Activated gamma-delta T cell (primary cell): ENCODE results near the gene ARMC9.

ENCODE experiments used
- DNase-seq: peaks from one replicate; lab custom pipeline; 2025; lab: John Stamatoyannopoulos, UW

ARMC9 gene

DNA sequence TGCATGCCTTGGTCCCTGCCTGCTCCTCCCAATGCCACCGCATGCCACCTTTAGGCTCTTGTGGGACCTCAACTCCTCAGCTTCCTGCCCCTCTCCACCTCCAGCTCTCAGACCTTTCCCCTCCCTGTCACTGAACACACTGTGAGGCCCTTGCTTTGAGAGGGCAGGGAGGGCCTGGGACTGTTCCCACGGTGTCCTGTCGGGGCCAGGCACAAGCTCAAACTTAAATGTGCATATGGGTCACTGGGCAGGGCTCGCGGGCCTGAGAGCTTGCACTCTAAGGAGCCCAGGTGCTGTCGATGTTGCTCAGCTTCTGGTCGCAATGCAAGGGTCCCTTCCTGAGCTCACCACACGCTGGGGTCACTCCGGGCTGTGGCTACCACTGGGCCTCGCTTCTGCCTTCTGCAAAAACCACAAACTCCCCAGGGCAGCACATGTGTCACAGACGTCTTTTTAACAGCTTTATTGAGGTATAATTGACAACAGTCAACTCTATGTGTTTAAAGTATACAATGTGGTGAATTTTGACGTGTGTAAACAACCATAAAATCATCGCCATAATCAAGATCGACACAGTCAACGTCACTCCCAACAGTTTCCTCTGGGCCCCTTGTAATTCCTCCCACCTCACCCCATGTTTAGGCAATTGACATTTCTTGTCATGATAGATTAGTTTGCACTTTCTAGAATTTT lies 185.1 kb downstream of the ARMC9 start:
- DNase-seq = no peak

DNA sequence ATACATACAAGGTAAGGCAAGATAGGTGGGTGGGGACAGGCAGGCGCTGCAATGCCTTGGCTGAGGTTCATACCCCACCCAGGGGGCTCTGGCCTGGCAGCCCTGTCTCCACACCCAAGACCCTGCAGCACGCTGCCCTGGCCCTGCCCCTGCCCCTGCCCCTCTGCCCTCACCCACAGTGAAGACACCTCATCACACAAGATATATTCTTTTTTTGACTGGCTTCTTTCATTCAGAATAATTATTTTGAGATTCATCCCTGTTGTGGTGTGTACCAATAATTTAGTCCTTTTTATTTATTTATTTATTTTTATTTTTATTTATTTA lies 185.6 kb downstream of the ARMC9 start:
- DNase-seq = no peak

DNA sequence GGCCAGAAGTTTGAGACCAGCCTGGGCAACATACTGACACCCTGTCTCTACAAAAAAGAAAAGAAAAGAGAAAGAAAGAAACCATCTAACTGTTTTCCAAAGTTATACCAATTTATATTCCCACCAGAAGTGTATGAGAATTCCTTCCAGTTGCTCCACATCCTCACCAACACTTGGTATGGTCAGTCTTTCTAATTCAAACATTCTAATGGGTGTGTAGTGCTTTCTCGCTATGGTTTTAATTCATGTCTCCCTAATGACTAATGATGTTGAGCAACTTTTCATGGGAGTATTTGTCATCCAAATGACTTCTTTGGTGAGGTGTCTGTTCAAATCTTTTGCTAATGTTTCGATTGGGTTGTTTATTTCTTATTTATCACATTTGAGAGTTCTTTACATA lies 186.5 kb downstream of the ARMC9 start:
- no peak for DNase-seq

DNA sequence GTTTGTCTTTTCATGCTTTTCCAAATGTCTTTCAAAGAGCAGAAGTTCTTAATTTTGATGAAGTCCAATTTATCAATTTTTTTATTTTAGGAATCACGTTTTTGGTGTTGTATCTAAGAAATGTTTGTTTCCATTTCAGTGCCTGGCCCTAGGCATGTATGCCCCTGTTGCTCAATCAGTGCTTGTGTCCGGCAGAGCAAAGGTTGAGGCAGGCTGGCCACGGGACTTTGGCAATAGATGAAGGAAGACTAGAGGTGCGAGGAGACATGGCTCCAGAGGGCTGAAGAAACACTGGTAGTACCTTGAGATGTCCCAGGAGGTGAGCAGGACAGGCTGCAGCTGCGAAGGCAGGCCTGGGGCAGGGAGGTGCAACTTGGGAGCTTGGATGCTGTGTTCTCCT lies 187.0 kb downstream of the ARMC9 start:
- no peak for DNase-seq

DNA sequence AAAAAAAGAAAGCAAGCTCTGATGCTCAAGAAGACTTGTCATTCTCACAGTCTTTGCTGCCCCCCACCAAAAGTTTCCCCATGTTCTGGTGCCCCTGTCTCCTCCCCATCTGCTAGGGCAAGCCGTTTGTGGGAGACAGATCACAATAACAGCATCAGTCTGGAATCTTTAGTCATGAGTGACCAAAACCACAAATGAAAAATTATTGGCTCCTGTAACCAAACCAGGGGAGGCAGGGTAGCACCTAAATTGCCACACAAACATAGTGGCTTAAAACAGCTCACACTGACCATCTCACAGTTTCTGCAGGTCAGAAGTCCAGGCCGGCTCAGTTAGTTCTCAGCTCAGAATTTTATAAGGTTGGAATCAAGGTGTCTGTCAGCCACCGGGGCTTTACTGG lies 188.0 kb downstream of the ARMC9 start:
- no peak for DNase-seq

DNA sequence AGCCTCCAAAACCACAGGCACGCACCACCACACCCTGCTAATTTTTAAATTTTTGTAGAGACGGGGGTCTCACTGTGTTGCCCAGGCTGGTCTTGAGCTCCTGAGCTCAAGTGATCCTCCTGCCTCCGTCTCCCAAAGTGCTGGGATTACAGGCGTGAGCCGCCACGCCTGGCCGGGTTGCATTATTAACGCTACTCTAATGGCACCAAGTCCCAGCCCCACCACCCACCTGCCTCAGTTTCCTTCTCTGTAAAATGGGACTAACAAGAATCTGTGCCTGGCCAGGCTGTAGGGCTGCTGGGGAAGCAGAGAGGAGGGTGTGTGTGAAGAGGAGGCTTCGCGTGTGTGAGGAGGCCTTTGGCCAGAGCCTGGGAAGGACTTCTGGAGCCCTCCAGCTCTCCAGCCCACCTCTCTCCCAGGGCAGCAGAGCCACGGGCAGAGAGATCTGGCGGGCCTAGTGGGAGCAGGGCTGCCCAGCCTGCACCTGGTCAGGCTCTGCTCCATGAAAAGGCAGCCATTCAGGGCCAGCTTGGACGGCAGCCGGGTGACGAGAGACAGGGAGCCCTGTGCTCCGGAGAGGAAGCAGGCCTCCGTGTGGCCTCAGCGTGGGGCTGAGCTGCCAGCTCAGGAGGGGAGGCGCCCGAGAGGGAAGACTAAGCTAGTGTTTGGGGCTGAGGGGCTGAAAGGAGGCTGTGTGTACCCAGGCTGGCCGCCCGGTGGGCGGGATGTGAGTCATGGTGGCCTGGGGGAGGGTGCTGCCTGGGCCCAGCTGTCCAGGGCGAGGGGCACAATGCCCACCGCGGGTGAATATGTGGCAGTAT lies 189.7 kb downstream of the ARMC9 start:
- no peak for DNase-seq

DNA sequence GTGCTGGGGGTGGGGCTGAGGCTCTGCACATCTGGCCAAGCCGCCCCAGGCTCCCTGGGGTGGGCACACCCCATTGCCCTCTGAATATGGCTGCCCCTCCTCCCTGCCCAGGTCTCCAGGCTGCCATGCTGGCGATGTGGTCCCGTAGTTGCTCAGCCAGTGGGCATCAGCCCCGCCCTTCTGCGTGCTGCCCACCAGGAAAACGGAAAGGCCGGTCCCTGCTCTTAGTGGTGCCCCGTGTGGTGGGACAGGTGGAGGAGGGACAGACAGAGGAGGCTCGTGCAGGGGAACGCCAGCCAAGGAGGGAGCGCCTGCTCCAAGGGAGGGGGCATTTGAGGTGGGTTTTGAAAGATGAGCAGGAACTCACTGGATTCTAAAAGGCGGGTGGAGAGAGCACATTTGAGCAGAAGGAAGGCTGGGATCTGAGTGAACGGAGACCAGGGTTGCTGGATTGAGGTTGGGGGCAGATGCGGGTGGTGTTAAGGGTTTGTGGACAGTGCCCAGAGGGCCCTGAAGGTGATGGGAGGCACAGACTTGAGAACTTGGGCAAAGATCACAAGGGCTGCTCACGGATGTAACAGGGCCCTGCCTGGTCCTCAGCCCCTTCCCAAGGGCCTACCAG lies 190.4 kb downstream of the ARMC9 start:
- DNase-seq = no peak

DNA sequence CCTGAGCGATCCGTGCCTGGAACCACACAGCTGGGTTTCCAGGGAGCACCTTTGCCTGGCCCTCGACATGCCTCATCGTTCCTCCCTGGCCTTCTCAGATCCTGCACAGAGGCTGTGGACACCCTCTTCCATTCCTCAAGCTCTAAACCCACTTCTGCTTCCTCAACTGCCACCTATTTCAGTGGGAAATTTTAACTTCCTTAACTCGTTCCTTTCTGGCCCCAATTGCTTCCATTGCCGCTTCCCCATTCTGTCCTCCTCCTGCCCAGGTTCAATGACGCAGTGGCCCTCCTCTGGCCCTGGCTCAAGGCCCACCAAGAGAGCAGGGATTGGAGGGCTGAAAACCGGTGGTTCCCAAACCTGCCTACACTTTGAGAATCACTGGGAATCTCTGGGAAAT lies 192.2 kb downstream of the ARMC9 start:
- no peak for DNase-seq

DNA sequence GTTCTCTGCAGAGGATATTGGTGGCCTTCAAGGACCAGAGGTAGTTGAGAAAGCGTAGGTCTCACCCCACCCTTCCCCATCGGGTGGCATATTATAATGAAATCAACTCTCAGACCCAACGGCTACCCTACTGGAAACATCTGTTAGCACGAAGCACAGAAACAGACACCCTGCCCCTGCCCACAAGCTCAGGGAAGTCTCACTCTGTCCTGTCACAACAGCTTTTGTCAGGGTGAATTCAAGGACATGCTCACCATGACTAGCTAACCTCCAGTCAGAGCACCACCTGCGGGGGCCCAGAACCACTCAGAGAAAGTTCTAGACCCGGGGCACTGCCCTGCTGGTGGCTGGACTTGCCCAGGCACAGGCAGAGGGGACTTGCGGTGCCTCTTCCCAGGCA lies 193.6 kb downstream of the ARMC9 start:
- no peak for DNase-seq

DNA sequence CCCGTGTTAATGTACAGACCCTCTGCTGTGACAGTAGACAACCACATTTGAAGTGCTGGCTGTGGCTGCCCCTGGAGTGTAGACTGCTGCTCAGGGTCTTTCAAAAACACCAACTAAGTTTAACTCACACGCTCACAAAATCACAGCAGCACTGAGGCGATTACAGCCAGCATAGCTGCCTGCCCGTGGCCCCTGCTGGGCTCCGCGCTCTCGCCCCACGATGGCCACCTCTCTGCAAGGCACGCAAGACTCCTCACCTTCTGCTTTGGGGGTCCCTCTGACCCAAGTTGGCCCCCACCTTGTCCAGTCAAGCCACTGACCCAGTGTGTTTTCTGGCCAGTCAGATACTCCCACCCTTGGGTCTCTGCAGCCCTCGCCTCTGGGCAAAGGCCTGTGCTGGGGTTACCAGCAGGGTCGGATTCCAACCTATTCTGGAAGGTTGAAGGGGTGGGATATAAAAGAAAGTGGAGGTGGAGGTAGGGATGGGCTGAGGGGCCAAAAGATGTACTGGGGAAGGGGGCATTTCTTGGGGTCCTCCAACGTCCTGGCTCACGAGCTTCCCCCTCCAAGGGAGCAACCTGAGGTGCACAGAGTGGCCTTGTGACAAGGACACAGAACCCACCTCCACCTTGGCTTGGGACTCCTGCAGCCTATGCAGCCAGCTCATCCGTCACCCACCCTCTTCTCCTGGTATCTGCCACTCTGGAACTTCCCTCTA lies 194.2 kb downstream of the ARMC9 start:
- no peak for DNase-seq

DNA sequence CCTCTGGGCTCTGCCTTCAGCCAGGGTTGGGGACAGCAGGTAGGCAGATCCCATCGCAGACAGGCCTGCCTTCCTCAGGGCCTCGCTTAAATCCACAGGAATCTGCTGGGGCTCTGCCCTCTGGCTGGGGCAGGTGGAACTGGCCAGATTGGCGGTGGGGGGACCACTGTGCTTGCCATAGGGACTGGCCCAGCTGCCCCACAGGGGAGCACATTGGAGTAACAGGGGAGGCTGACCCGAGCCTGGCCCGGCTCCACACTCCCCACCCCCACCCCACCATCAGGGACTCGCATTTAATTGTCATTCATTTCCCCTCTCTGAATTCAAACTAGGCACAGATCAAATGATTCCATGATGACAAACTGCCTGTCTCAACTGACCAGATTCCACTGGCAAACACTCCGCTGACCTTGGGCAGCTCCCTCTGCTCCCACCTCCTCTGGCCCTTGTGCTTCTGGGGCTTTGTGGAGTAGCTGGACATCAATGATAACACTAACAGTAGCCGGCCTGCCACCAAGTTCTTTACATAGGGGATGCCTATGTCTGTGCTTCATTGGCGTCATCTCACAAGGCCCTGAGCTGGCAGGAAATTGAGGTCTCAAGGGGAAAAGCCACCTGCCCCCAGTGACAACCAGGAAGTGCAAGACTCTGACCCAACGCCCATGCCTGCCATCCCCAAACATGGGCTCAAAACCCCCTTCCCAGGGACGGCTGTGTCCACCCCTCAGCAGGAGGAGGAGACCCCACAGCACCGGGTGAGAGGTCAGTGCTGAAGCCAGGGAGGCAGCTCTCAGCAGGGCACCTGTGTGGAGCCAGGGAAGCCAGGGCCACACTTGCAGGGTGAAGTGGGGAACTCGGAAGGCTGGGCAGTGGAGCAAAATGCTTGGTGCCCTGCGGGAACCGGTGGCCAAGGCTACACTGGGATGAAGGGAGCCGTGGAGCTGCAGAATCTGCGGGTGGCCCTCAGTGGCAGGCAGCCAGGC lies 195.0 kb downstream of the ARMC9 start:
- no peak for DNase-seq

DNA sequence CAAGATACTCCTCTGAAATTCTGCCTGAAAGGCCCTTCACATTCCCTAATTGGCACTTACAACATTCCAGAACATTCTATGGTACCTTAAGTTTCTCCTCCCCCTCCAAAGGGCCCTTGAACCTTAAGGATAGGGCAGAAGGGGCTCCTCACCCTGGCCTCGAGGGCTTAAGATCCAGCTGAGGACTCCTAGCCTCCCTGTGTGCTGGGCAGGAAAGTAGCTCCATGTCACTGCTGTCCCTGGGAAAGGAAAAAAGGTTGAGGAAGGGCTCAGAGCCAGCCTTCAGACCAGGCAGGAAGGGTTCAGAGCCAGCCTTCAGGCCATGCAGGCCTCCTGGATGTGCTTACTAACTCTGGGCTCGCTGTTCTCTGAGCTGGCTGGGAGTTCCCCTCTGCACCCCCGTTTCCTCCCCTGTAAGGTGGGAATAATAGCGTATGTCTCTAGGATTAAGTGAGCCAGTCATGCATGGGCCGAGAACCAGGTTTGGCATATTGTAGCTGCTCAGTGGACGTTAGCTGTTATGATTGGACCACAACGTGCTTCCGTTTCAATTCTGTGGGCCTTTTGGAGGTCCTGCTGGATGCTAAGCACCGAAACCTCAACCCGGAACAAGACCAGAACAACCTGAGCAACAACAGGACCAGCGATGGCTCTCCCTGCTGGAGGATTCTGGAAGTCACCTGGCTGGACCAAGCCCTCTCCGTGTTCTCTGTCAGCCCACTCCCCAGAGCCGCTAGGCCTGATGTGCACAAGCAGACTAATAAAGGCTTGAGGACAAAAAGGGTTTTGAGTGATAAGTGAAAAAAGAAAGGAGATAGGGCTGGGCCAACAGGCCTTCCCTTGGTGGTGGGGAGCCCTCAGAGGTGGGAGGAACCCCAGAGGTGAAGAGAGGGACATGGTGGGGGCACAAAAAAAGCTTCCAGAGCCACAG lies 196.0 kb downstream of the ARMC9 start:
- DNase-seq = no peak

DNA sequence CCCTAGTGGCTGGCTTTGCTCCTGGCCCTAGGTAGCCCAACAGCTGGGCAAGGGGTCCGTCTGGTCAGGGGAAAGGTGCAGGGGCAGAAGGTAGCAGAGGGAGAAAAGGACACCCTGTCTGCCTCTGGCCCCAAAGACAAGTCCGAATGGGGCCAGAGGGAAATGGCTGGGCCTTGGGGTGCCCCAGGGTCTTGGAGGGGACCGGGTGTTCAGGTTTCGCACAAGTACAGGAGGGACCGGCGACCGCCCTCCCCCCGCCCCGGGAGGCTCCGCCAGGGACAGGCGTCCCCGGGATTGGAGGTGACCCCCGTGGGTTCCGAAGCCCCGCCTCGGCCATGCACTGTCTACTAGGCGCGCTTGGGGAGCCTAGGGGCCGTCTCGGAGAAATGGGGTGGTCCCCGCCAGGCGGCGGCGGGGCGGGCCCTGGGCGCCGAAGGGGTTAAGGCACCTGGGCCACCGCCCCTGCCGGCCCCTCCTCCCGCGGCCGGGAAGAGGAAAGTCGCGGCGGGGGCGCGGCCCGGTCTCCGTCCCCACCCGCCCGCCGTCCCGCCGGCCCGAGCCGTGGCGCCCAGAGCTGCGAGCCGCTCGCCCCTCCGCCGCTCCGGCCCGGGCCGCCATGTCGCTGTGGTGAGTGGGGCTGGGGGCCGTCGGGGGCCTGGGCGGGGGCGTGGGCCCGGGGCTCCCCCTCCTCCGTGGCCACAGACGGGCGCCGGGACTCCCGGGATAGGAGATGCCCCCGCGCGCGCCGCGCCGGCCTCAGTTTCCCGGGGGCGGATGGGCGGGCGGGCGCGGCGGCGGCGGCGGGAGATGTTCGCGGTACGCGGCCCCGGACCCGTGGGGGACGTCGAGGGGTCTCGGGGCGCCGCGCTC lies 197.0 kb downstream of the ARMC9 start, which contains the start of gene B3GNT7:
Gene B3GNT7, plus strand, starts transcription at position 523 of the 870 bp plus-strand sequence. Its CDS starts 94 bp downstream, at position 617.
- DNase-seq = no peak

DNA sequence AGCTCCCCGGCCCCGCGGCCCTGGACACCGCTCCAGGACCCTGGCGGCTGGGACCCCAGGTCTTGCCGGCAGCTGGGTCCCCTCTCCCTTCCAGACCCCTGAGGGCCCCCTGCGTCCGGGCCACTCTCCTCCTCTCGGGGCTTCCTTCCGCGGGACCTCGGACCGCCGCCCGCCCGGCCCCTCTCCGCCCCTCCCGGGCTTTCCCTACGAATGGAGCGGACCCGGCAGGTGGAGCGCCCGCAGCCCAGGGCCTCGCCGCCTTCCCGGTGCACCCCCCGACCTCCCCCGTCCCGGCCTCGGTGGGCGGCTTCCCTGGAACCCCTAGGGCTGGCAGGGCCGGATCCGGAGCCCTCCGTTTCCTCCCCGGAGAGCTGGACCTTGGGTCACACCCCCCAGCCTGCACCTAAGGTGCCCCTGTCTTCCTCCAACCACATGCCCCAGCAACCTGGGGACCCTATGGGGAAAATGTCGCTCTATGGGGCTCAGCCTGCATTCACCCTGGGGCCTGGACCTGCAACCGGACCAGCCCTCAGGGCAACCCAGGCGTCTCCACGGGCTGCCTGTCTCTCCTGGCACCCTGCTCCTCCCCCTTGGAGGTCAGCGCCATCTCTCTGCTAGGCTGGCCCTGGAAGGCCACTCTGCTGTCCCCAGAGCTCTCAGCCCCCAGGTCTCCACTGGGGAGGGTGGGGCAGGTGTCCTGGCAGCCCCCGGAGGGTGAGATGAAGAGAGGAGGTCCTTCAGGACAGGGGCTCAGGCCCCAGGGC lies 197.8 kb downstream of the ARMC9 start:
- DNase-seq = no peak

DNA sequence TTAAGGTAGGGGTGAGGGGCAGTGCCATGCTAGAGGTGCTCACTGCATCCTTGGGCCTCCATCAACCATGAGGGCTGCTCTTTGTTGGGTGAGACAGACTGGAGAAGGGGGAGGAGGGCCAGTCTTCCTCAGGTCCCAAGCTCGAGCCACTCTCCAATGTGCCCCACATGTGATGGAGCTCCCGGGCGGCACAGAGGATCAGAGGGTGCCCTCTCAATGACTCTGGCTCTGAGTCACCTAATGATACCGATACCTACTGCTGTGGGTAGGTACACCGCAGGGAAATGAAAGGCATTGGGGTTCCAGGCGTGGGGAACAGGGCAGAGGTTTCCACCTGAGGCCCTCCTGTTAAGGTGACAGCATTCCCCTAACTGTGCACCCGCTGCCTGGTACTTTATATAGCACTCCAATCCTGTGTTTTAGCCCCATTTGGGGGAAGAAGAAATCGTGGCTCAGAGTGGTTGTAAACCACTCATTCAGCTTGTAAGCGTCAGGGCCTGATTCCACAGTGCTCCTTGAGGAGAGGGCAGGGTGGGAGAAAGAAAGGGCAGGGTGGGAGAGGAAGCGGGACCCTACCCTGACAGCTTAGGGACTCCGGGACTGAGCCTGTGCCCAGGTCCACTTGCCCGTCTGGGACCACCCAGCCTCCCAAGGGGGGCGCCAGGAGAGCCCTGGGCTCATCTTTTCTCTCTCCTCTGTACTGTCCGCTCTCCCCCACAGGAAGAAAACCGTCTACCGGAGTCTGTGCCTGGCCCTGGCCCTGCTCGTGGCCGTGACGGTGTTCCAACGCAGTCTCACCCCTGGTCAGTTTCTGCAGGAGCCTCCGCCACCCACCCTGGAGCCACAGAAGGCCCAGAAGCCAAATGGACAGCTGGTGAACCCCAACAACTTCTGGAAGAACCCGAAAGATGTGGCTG lies 198.8 kb downstream of the ARMC9 start:
- no peak for DNase-seq

DNA sequence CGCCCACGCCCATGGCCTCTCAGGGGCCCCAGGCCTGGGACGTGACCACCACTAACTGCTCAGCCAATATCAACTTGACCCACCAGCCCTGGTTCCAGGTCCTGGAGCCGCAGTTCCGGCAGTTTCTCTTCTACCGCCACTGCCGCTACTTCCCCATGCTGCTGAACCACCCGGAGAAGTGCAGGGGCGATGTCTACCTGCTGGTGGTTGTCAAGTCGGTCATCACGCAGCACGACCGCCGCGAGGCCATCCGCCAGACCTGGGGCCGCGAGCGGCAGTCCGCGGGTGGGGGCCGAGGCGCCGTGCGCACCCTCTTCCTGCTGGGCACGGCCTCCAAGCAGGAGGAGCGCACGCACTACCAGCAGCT lies 199.5 kb downstream of the ARMC9 start:
- DNase-seq = no peak

DNA sequence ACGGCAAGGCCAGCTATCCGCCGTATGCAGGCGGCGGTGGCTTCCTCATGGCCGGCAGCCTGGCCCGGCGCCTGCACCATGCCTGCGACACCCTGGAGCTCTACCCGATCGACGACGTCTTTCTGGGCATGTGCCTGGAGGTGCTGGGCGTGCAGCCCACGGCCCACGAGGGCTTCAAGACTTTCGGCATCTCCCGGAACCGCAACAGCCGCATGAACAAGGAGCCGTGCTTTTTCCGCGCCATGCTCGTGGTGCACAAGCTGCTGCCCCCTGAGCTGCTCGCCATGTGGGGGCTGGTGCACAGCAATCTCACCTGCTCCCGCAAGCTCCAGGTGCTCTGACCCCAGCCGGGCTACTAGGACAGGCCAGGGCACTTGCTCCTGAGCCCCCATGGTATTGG lies 200.2 kb downstream of the ARMC9 start:
- DNase-seq = no peak
